ENCODE data around the gene TIMM29. TPM values are rescaled to one million over a fixed set of nuclear protein-coding genes. Genes with fewer than 3 reads are reported as not detected.

The TIMM29 gene
- total RNA-seq, 4 donors from 2014 or later = 27.1 to 40.4 (median 32.8) TPM

DNA sequence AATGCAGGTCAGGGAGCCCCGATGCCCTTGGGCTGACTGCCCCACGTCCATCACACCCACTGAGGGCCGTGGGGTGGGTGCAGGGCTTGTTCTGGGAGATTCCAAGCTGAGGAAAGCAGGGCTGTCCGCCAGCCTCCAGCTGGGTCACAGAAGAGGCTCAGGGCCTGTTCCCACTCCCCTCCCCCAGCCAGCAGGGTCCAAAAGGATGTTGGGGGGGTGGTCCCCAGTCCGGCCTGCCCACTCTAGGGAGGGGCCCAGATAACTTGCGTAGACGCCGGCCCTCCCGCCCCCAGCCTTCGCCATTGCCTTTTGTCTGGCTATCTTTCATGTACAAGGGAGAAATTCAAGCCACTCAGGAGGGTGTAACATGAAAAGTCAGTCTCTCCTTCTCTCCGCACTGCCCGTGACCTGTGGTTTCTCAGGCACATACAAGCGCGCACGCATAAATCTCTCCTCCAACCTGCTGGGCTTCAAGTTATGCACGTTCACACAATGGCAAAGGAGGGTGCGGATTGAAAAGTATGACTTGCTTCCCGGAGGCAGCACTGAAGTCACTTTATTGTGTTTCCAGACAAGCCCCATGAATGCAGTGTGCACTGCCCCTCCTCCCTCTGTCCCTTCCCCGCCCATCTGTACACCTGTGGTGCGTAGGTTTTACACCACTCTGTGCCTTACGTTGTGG lies 37.1 kb upstream of the TIMM29 start:
- Histone ChIP-seq H3K36me3 (no peaks in the 10 kb centered on the region), H3K27ac (peak overlapping the region in 2 of 4 donors; percentile 70 to 77), H3K27me3 (no peaks in the 10 kb centered on the region), H3K4me3 (no peak overlapping the region), H3K4me1 (peaks cover 0 to 78% (median 14%) of the 10 kb centered on the region in 4 donors), H3K9me3 (no peaks in the 10 kb centered on the region)
- no peak for DNase-seq (ENCODE audit: low spot score in 2 of 2)
- WGBS, 2 donors = 39 to 42% methylated on average over 20 of the region's 21 CpGs
- TF ChIP-seq POLR2A (IDR thresholded peaks at IDR 0.05) (no peak), EP300 (IDR thresholded peaks at IDR 0.05) (no peak)
- TF ChIP-seq, protein P1, sequence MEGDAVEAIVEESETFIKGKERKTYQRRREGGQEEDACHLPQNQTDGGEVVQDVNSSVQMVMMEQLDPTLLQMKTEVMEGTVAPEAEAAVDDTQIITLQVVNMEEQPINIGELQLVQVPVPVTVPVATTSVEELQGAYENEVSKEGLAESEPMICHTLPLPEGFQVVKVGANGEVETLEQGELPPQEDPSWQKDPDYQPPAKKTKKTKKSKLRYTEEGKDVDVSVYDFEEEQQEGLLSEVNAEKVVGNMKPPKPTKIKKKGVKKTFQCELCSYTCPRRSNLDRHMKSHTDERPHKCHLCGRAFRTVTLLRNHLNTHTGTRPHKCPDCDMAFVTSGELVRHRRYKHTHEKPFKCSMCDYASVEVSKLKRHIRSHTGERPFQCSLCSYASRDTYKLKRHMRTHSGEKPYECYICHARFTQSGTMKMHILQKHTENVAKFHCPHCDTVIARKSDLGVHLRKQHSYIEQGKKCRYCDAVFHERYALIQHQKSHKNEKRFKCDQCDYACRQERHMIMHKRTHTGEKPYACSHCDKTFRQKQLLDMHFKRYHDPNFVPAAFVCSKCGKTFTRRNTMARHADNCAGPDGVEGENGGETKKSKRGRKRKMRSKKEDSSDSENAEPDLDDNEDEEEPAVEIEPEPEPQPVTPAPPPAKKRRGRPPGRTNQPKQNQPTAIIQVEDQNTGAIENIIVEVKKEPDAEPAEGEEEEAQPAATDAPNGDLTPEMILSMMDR (IDR thresholded peaks at IDR 0.05) = no peak

DNA sequence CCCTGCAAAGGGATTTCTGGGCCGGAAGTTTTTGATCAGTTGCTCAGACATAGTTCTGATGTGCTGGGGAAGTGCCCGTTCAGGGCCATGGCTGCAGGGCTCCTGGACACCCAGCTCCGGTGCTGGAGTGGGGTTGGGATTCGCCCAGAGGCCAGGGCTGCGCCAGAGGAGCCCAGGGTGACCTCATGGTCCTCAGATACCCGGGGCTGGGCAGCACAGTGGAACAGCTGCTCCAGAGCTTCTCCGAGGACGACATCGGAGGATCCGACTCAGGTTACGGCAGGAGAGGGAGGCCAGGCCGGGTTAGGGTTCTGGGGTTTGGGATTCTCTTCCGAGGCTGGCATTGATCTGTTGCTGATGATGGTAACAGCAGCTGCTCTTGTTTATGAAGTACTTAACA lies 36.4 kb upstream of the TIMM29 start:
- no peak overlapping the region for H3K4me3 ChIP-seq
- no peaks in the 10 kb centered on the region for H3K9me3 ChIP-seq
- TF ChIP-seq, protein P1 (IDR thresholded peaks at IDR 0.05) = no peak
- H3K4me1 ChIP-seq = peaks cover 0 to 79% (median 17%) of the 10 kb centered on the region in 4 donors
- WGBS, 2 donors = 72 to 81% methylated on average over 13 of the region's 13 CpGs
- H3K36me3 ChIP-seq = no peaks in the 10 kb centered on the region
- H3K27me3 ChIP-seq = no peaks in the 10 kb centered on the region
- no peak for DNase-seq (ENCODE audit: low spot score in 2 of 2)
- peak overlapping the region in 2 of 4 donors; percentile 70 to 77 for H3K27ac ChIP-seq

DNA sequence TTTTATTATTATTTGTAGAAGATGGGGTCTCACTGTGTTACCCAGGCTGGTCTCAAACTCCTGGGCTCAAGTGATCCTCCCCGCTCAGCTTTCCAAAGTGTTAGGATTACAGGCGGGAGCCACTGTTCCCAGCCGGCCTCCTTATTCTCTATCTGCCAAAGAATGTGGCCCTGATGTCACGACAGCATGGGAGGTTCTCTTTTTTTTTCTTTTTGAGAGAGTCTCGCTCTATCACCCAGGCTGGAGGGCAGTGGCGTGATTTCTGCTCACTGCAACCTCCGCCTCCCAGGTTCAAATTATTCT lies 33.7 kb upstream of the TIMM29 start:
- Histone ChIP-seq H3K4me3 (no peak overlapping the region), H3K27ac (peak overlapping the region in 1 of 4 donors; percentile 75), H3K27me3 (no peaks in the 10 kb centered on the region), H3K9me3 (no peaks in the 10 kb centered on the region), H3K36me3 (no peaks in the 10 kb centered on the region), H3K4me1 (peaks cover 0 to 79% (median 19%) of the 10 kb centered on the region in 4 donors)
- 77 to 84% methylated on average over 7 of the region's 7 CpGs for WGBS, 2 donors
- TF ChIP-seq, protein P1 (IDR thresholded peaks at IDR 0.05) = no peak
- TF ChIP-seq POLR2A (IDR thresholded peaks at IDR 0.05) (no peak), EP300 (IDR thresholded peaks at IDR 0.05) (no peak)
- no peak for DNase-seq (ENCODE audit: low spot score in 2 of 2)

DNA sequence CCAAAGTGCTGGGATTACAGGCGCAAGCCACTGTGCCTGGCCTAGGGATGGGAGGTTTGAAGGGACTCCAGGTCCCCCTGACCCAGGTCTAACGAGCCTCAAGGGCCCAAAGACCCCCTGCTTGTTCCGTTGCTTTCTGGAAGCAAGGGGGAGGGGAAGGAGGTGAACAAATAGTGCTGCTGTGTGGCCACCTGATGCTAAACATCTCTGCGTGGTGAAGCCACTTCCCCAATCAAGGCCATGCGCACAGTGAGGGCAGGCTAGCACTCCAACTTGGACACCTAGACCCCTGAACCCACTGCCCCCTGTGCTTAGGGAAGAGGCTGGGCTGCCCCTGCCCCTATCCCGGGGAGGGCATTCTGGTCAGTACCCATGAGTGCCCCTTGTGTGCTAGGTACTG lies 33.2 kb upstream of the TIMM29 start:
- Histone ChIP-seq H3K27ac (no peak overlapping the region), H3K4me1 (peaks cover 0 to 79% (median 19%) of the 10 kb centered on the region in 4 donors), H3K4me3 (no peak overlapping the region), H3K36me3 (no peaks in the 10 kb centered on the region), H3K9me3 (no peaks in the 10 kb centered on the region), H3K27me3 (no peaks in the 10 kb centered on the region)
- 74 to 75% methylated on average over 4 to 6 of the region's 6 CpGs for WGBS, 2 donors
- DNase-seq (ENCODE audit: low spot score in 2 of 2) = no peak
- TF ChIP-seq POLR2A (IDR thresholded peaks at IDR 0.05) (no peak), EP300 (IDR thresholded peaks at IDR 0.05) (no peak)
- TF ChIP-seq, protein P1 (IDR thresholded peaks at IDR 0.05) = no peak

DNA sequence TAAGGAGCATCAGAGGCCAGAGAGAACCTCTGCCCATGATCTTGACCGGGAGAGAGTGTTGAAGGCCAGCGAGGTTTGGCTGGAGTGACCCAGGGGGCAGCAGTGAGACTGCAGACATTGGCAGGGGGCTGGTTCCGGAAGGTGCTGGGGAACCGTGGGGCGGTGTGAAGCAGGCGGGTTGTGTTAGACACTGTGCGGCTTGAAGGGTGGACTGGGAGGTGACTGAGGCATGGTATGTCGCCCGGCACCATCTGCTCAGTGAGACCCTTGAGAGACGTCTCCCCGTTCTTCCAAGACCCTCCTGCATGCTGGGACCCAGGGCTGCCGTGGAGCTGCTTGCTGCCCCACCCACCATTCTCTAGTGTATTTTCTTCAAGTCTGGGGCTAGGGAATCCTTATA lies 32.7 kb upstream of the TIMM29 start:
- DNase-seq (ENCODE audit: low spot score in 2 of 2) = no peak
- no peaks in the 10 kb centered on the region for H3K27me3 ChIP-seq
- TF ChIP-seq EP300 (IDR thresholded peaks at IDR 0.05) (no peak), POLR2A (IDR thresholded peaks at IDR 0.05) (no peak)
- TF ChIP-seq, protein P1 (IDR thresholded peaks at IDR 0.05) = no peak
- WGBS, 2 donors = 47 to 74% methylated on average over 10 to 12 of the region's 12 CpGs
- H3K27ac ChIP-seq = peak overlapping the region in 1 of 4 donors; percentile 24
- peaks cover 0 to 77% (median 19%) of the 10 kb centered on the region in 4 donors for H3K4me1 ChIP-seq
- no peak overlapping the region for H3K4me3 ChIP-seq
- no peaks in the 10 kb centered on the region for H3K9me3 ChIP-seq
- H3K36me3 ChIP-seq = no peaks in the 10 kb centered on the region
